Common myeloid progenitor, CD34-positive (primary cell): Measurements from ENCODE around the gene FAM222A.

ENCODE experiments used
- CTCF ChIA-PET: fragments of 350-600 bp; sonication (Branson Sonifier 250); formaldehyde crosslinking; loops from one replicate; lab custom pipeline; 2021; ENCODE audit warnings: antibody characterized with exemption; lab: Charles Lee
- POLR2A ChIA-PET: fragments of 350-600 bp; sonication (Branson Sonifier 250); formaldehyde crosslinking; loops from one replicate; lab custom pipeline; 2021; ENCODE audit warnings: antibody characterized with exemption; lab: Charles Lee
- DNase-seq, 3 donors: peaks; one replicate each; pipeline versions ENCODE4 v3.0.0 to v3.0.0-alpha.2; 2013
- H3K27ac ChIP-seq, 2 experiments: 1 replicate in 1 of 2; 2 replicates in 1 of 2; pipeline ENCODE4 v1.7.0; 2013; ENCODE audit warnings: inconsistent platforms in 2 of 2, low read length in 2 of 2, mild to moderate bottlenecking in 2 of 2, low read depth in 1 of 2, moderate library complexity in 1 of 2; ENCODE audit not compliant: severe bottlenecking in 2 of 2, insufficient read depth in 1 of 2, poor library complexity in 1 of 2
- H3K27me3 ChIP-seq, 5 experiments: replicated peaks in 2 of 5; 1 replicate in 3 of 5; 2 replicates in 2 of 5; pipeline versions ENCODE4 v1.6.1 to v1.7.0; 2013; ENCODE audit warnings: low read length in 4 of 5, mild to moderate bottlenecking in 2 of 5, moderate library complexity in 2 of 5, inconsistent platforms in 1 of 5; ENCODE audit not compliant: insufficient read depth in 5 of 5, control insufficient read depth in 4 of 5
- H3K36me3 ChIP-seq, 4 experiments: 1 replicate in 2 of 4; 2 replicates in 2 of 4; pipeline versions ENCODE4 v1.6.1 to v1.7.0; 2013; ENCODE audit warnings: low read length in 3 of 4, control low read depth in 1 of 4, mild to moderate bottlenecking in 1 of 4; ENCODE audit not compliant: control insufficient read depth in 4 of 4, insufficient read depth in 4 of 4
- H3K4me1 ChIP-seq, 4 experiments: 1 replicate in 3 of 4; 2 replicates in 1 of 4; pipeline versions ENCODE4 v1.6.1 to v1.7.1; 2013; ENCODE audit warnings: low read length in 3 of 4, mild to moderate bottlenecking in 3 of 4, control low read depth in 1 of 4, inconsistent platforms in 1 of 4, moderate library complexity in 1 of 4; ENCODE audit not compliant: control insufficient read depth in 4 of 4, insufficient read depth in 4 of 4; ENCODE audit errors: control extremely low read depth in 1 of 4
- H3K4me3 ChIP-seq, 7 experiments: 1 replicate in 4 of 7; 2 replicates in 3 of 7; pipeline versions ENCODE4 v1.5.1 to v1.7.0; 2013; ENCODE audit warnings: mild to moderate bottlenecking in 7 of 7, low read length in 6 of 7, moderate library complexity in 6 of 7, inconsistent platforms in 2 of 7, low read depth in 2 of 7, control low read depth in 1 of 7; ENCODE audit not compliant: insufficient read depth in 4 of 7, control insufficient read depth in 1 of 7; ENCODE audit errors: extremely low read depth in 1 of 7
- H3K9me3 ChIP-seq, 5 experiments: 1 replicate in 4 of 5; 2 replicates in 1 of 5; pipeline versions ENCODE4 v1.6.1 to v1.7.1; 2013; ENCODE audit warnings: low read length in 4 of 5, mild to moderate bottlenecking in 2 of 5, inconsistent platforms in 1 of 5, low read depth in 1 of 5, moderate library complexity in 1 of 5; ENCODE audit not compliant: control insufficient read depth in 4 of 5, insufficient read depth in 2 of 5; ENCODE audit errors: control extremely low read depth in 1 of 5
- WGBS: methylation state at CpG from one replicate; pipeline ENCODE4 v1.1.5; 2013; ENCODE audit not compliant: insufficient coverage; 5-methylcytosine and 5-hydroxymethylcytosine counted together

The FAM222A gene

DNA sequence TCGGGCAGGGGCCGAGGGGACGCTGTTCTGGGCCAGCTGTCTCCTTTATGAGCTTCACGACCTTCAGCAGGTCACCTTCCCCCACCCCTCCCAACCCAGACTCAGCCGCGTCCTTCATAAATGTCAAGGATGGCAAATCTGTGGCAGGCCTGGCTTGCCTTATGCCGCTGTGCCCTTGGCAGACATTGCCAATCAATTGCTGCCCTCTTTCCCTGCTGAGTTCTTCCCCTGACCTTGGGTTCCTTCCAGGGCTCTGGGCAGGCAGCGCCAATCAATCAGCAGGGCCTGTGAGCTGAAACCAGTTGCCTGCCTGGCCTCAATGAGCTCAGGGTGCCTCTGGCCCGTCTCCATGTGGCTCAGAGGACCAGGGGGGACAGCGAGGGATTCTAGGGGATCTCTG lies 7.7 kb downstream of the FAM222A start:
- H3K36me3 ChIP-seq, result no peaks in the 10 kb centered on the region
- H3K27me3 ChIP-seq, result peaks cover 0 to 37% (median 20%) of the 10 kb centered on the region in 5 experiments
- H3K4me3 ChIP-seq, result no peak overlapping the region
- ChIA-PET POLR2A (no interaction called here), CTCF (interaction anchor here (0.9 to 1.6 kb wide), 2 partner anchors 41 to 124 kb away, joined by 3 read pairs; no protein-coding TSS in a partner anchor)
- H3K27ac ChIP-seq, result no peak overlapping the region
- peaks cover 0 to 2% (median 0%) of the 10 kb centered on the region in 4 experiments for H3K4me1 ChIP-seq
- H3K9me3 ChIP-seq, result no peaks in the 10 kb centered on the region
- DNase-seq, result no peak
- WGBS, result 95% methylated on average over 9 of the region's 10 CpGs

DNA sequence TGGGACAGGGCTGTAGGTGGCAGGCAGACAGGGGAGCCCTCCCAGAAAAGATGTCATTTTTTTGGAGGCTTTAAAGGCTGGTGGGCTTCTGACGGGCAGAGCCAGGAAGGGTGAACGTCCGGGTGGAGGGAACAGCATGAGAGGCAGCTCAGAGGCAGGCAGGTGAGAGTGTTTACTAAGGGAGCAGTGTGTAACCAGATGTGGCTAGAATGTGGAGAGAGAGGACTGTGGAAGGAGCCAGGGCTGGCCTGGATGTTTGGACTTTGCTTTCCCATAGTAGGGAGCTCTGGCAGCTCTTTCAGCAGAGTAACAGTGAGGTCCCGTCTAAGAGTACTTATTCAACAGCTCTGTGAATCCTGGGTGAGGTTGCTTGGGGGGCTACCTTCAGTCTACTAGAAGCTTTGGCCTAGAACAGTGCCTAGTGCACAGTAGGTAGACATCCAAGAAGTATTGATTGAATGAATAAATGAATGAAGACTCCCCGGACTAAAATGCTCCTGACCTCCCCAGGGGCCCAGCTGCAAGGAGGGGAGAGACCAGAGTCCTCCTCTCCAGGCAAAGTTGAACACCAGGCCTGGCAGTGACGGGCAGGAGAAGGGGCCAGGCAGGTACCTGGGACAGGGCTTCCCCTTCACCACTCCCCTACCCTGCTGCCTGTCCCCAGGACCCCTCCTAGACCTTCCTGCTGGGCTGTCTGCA lies 8.5 kb downstream of the FAM222A start:
- Histone ChIP-seq H3K4me3 (no peak overlapping the region), H3K9me3 (no peaks in the 10 kb centered on the region), H3K27me3 (peaks cover 0 to 28% (median 12%) of the 10 kb centered on the region in 5 experiments), H3K27ac (no peak overlapping the region), H3K4me1 (peaks cover 0 to 2% (median 0%) of the 10 kb centered on the region in 4 experiments), H3K36me3 (no peaks in the 10 kb centered on the region)
- no peak for DNase-seq
- POLR2A ChIA-PET, result no interaction called here
- 95% methylated on average over 5 of the region's 6 CpGs for WGBS
- CTCF ChIA-PET, result interaction anchor here (0.7 to 1.6 kb wide), 3 partner anchors 9 to 125 kb away, joined by 3 read pairs; no protein-coding TSS in a partner anchor

DNA sequence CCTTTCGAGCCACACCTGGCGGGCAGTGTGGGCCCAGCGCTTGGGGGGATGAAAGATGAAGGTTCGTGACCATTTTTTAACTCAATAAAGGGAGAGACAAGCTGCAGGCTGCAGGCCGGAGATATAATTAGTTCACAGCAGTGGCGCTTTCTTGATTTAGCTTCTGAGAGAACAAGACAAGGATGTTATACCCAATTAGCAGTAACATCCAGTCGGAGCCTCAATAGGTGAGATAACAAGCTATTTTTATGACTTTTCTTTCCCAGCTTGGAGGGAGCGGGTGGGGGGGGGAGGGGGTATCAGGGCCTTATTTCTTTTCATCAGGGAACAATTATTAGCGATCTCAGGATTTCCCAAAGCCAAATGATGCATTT lies 9.1 kb downstream of the FAM222A start:
- Histone ChIP-seq H3K27me3 (peaks cover 0 to 23% (median 12%) of the 10 kb centered on the region in 5 experiments), H3K4me3 (no peak overlapping the region), H3K36me3 (no peaks in the 10 kb centered on the region), H3K4me1 (peaks cover 0 to 2% (median 0%) of the 10 kb centered on the region in 4 experiments), H3K9me3 (no peaks in the 10 kb centered on the region), H3K27ac (no peak overlapping the region)
- DNase-seq, result no peak
- CTCF ChIA-PET, result interaction anchor here (1.6 kb wide), 1 partner anchor 125 kb away, joined by 3 read pairs; no protein-coding TSS in a partner anchor
- 97% methylated on average over 7 of the region's 9 CpGs for WGBS
- POLR2A ChIA-PET, result no interaction called here

DNA sequence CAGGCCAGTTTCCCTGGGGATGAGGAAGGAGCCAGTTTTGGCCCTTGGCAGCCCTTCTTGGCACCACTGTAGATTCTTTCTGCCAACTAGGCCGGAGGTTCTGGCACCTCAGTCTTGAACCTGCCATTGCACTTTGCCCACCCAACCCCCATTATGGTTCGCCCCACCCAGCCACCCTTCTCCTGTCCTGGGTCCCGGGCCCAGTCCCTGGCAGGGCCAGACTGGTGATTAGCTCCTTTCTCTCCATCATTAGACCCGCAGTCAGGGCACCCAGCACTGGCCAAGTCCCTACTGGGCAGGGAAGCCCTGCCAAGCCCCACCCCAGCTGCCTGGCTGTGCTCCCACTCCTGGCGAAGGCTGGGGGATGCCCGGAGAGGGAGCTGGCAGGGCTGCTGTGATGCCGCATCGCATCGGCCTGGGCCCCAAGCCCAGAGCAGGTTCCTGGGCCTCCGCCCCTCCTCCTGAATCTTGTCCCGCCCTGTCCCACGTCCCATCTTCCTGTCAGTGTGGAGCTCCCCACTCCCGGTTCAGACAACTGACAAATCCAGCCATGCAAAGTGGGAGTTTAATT lies 9.8 kb downstream of the FAM222A start:
- POLR2A ChIA-PET, result no interaction called here
- Histone ChIP-seq H3K9me3 (no peaks in the 10 kb centered on the region), H3K27ac (no peak overlapping the region), H3K4me1 (peaks cover 0 to 2% (median 0%) of the 10 kb centered on the region in 4 experiments), H3K4me3 (no peak overlapping the region), H3K27me3 (peaks cover 0 to 17% (median 9%) of the 10 kb centered on the region in 5 experiments), H3K36me3 (no peaks in the 10 kb centered on the region)
- CTCF ChIA-PET, result no interaction called here
- 90% methylated on average over 12 of the region's 13 CpGs for WGBS
- no peak for DNase-seq

DNA sequence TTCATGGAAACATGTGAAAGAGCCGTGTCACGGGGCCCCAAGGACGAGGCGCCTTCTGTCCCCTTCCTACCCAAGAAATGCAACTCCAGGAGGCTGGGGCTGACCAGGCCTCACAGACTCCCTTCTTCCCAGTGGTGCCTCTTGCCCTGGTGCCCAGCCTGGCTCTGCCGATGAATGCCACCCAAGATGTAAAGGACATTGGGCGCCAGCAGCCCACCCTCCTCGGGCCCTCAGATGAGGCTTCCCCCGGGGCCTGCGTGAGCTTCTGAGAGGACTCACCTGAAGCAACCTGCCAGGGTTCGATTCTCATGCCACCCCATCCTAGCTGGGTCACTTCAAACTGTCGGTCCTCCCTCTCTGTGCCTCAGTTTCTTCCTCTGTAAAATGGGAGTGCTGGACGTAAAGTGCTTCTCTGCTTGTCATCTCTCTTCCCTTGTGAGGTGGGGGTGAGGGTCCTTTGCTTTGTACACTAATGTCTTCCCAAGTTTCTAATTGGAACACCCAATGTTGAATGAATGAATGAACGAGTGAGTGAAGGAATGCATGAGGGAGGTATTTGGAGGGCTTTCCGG lies 10.8 kb downstream of the FAM222A start:
- CTCF ChIA-PET, result no interaction called here
- H3K27me3 ChIP-seq, result peaks cover 0 to 6% (median 4%) of the 10 kb centered on the region in 5 experiments
- H3K9me3 ChIP-seq, result no peaks in the 10 kb centered on the region
- no peaks in the 10 kb centered on the region for H3K4me1 ChIP-seq
- H3K27ac ChIP-seq, result no peak overlapping the region
- POLR2A ChIA-PET, result no interaction called here
- no peaks in the 10 kb centered on the region for H3K36me3 ChIP-seq
- DNase-seq, result no peak
- no peak overlapping the region for H3K4me3 ChIP-seq
- WGBS, result 99% methylated on average over 11 of the region's 14 CpGs

DNA sequence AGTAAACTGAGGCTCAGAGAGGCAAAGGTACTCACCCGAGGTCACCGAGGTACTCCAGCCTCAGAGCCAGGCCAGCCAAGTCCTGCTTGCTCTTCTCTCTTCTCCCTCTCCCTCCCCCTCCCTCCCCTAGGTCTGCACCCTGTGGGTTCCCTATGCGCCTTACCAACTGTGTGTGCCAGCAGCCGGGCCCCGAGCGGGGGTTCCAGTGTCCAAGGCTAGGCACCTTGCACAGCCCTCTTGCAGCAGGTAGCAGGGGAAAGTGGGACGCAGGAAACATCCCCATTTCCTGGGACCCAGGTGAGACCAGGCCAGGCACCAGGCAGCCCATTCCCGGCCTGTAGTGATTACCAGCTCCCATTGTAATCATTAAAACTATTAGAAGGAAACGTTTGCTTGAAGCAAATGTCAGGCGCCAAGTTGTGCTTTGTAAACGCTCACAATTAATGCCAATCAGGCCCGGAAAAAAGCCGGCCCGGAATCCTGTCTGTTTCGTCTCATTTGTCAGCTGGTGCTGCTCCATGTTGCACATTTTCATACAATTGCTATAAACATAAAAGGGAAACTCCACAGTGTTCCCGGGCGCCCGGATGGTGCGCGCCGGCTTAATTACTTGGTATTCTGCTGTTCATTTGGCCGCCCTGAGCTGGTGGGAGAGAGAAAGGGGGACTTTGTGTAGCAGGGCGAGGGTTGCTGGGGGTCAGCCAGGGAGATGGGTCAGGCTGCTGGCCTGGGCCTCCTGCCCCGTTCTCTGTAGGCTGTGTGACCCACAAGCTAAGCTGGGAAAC lies 11.9 kb downstream of the FAM222A start:
- ChIA-PET CTCF (no interaction called here), POLR2A (no interaction called here)
- H3K36me3 ChIP-seq, result no peaks in the 10 kb centered on the region

More for the DNA sequence above, 11.9 kb downstream of the FAM222A start:
- no peaks in the 10 kb centered on the region for H3K27me3 ChIP-seq
- WGBS, result 94% methylated on average over 13 of the region's 24 CpGs
- no peak overlapping the region for H3K4me3 ChIP-seq
- no peaks in the 10 kb centered on the region for H3K4me1 ChIP-seq
- no peaks in the 10 kb centered on the region for H3K9me3 ChIP-seq
- H3K27ac ChIP-seq, result no peak overlapping the region
- DNase-seq, result no peak
